ENCODE measurements around the gene MGAT4A.
"Not testable (repeated sequence)": the region's sequence is repeated elsewhere in the genome, so short reads cannot be mapped to it uniquely, and the experiment has no call there.

The MGAT4A gene

DNA sequence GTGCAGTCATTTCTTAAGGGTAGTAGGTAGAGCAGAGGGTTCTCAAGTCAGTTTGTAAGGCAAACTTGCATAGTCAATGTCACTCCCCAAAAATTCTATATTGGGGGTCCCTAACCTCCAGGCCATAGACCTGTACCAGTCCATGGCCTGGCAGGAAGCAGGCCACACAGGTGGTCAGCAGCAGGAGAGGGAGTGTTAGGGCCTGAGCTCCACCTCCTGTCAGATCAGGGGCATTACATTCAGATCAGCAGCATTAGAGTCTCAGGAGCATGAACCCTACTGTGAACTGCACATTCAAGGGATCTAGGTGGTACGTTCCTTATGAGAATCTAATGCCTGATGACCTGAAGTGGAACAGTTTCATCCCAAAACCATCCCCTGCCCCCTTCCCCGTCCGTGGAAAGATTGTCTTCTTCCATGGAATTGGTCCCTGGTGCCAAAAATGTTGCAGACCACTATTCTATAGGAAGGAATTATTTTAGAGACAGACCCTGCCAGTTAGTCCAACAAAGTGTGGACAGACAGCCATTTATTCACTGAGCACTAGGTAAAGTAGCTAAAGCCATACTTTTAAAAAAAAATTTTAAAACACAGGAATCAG is 129.3 kb downstream of the MGAT4A start:
- DNase-seq, result peak in 1 of 5 experiments; percentile 38

- no peak for DNase-seq
These were observed 132.0 kb downstream of the MGAT4A start for GRCh38 chr2:98598781-98599428.

DNA sequence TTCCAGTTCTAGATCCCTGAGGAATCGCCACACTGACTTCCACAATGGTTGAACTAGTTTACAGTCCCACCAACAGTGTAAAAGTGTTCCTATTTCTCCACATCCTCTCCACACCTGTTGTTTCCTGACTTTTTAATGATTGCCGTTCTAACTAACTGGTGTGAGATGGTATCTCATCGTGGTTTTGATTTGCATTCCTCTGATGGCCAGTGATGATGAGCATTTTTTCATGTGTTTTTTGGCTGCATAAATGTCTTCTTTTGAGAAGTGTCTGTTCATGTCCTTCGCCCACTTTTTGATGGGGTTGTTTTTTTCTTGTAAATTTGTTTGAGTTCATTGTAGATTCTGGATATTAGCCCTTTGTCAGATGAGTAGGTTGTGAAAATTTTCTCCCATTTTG is 136.3 kb downstream of the MGAT4A start:
- DNase-seq, result not testable (repeated sequence)

- DNase-seq, result no peak
These were observed 138.4 kb downstream of the MGAT4A start for GRCh38 chr2:98592565-98592964.

DNA sequence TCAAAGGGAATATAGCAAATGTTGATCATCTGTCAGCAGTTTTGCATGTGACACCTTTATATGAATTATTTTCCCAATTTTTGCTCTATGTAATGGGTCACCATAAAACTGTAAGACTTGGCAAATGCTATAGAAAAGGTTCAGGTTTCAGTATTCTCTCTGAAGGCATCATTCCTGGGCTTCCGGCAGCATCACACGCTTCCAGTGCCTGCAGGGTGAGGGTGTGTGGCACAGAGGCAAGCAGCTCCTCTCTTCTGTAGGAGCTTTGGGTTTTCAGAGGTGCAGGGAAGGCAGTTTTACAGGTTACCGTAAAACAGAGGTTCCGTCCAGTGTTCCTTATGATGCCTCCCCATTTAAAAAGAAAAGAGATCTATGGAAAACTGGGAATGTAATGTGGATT is 141.4 kb downstream of the MGAT4A start:
- DNase-seq, result no peak

DNA sequence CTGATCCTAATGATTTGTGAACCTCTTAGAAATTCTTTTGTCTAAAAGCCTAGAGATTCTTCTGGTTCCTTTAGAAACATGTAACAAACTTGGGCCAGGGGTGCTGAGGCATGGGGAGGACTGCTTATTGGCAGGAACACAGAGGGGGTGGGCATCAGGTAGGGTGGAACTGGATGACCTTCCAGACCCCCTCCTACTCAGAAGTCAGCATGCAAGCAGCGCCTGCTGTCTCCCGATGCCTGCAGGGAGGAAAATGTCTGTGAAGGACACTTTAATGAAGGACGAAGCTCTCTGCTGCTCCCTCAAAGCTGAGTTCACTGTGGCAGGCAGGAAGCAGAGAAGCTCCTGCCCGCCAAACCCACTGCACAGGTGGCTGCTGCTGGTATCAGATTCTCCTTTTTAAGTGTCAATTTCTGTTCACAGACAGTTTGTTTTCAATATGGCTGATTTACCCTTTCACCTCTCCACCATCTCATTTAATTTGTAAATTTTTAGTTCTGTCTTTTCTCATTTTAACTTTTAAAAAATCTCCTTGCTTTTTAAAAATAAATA is 142.0 kb downstream of the MGAT4A start:
- peak in 1 of 5 experiments; percentile 48 for DNase-seq

GRCh38 chr2:98586551-98587140 is 144.3 kb downstream of the MGAT4A start:
- no peak for DNase-seq

- no peak for DNase-seq
These were observed 145.5 kb downstream of the MGAT4A start for GRCh38 chr2:98585386-98585785.

- no peak for DNase-seq
These were observed 146.9 kb downstream of the MGAT4A start for GRCh38 chr2:98583816-98584618.

DNA sequence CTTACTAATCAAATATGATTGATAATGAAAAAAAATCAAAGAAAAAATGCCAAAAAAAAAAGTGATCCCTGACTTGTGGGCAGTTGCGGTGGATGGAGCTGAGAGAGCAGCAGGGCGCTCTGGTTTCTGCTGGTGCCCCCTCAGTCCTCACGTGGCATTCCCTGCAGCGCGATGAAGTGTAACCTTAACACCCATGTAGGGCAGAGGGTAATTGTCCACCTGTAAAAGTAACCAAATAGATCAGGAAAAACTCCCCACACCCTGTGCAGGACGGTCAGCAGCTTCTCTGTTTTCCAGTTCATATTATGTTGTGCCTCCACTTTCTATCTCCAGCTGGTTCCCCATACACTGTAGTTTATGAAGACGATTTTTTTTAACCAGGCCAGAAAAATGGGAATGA is 147.7 kb downstream of the MGAT4A start:
- DNase-seq, result no peak

- no peak for DNase-seq
These were observed 148.4 kb downstream of the MGAT4A start for GRCh38 chr2:98582523-98582922.

GRCh38 chr2:98580656-98581284 is 150.2 kb downstream of the MGAT4A start:
- no peak for DNase-seq

DNA sequence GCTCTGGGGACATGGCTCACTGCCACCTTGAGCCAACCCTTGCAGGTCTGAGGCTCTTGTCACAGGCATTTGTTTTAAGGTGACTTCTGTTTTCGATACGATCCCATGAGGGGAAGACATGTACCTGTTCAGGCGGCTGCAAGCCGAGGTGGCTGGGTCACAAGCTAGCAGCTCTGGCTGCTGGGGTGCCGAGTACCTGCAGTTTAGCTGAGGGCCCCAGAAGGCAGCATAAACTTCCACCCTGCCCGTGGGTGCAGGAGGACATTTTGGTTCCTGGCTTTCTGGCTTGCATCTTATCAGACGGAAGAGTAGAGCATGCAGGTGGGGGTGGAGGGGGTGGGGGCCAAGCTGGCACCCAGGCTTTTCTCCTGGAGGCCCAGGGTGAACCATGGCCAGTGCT is 151.0 kb downstream of the MGAT4A start:
- DNase-seq, result no peak

GRCh38 chr2:98578231-98578630 is 152.7 kb downstream of the MGAT4A start:
- no peak for DNase-seq

- DNase-seq, result no peak
These were observed 153.6 kb downstream of the MGAT4A start for GRCh38 chr2:98577313-98577712.

- no peak for DNase-seq
These were observed 154.1 kb downstream of the MGAT4A start for GRCh38 chr2:98576666-98577312.

- DNase-seq, result no peak
These were observed 157.5 kb downstream of the MGAT4A start for GRCh38 chr2:98573426-98573825.

- DNase-seq, result no peak
These were observed 158.3 kb downstream of the MGAT4A start for GRCh38 chr2:98572676-98573075.

- no peak for DNase-seq
These were observed 158.7 kb downstream of the MGAT4A start for GRCh38 chr2:98572211-98572610.

- DNase-seq, result no peak
These were observed 159.1 kb downstream of the MGAT4A start for GRCh38 chr2:98571796-98572195.

DNA sequence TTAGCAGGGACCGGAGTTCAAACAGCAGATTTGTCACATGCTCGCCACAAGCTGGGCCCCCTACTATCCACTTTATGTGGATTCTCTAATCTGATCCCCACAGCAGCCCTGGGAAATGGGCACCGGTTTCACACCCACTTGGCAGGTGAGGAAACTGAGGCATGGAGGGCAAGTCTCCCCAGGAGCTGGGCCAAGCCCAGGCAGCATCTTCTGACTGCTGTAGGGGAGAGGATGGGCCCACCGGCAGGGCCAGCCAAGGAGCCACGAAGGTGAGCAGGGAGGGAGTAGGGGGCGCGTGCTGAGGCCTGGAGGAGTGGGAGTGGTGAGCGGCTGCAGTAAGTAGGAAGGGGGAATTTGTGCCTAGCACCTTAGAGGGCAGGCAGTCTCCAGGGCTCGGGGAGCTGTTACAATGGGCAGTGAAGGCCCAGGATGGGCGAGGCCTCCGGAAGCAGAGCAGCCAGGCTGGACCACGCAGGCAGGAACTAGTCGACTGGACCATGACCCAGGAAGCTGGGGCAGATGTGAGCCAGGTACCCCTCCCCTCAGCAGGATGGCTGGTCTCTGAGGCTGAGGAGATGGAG is 159.7 kb downstream of the MGAT4A start:
- DNase-seq, result no peak

- no peak for DNase-seq
These were observed 160.6 kb downstream of the MGAT4A start for GRCh38 chr2:98570356-98570755.

All from T-helper 2 cell (primary cell).